B cell (primary cell): ENCODE results near the gene CDH13. TPM values are rescaled to one million over a fixed set of nuclear protein-coding genes. Genes with fewer than 3 reads are reported as not detected.

ENCODE experiments used
- ATAC-seq: fragments of 200-7000 bp; cut with Tn5 transposase; one replicate; pipeline ENCODE4 v1.10.0; 2021; ENCODE audit warnings: low read depth, mild to moderate bottlenecking, moderate number of reproducible peaks, moderate library complexity
- CTCF ChIA-PET: fragments of 350-600 bp; sonication (Branson Sonifier 250); formaldehyde crosslinking; loops from one replicate; lab custom pipeline; 2021; ENCODE audit warnings: antibody characterized with exemption, inconsistent platforms; lab: Charles Lee
- POLR2A ChIA-PET: fragments of 350-600 bp; sonication (Branson Sonifier 250); formaldehyde crosslinking; loops from one replicate; lab custom pipeline; 2021; ENCODE audit warnings: antibody characterized with exemption; lab: Charles Lee
- DNase-seq: peaks from one replicate; pipeline ENCODE4 v3.0.0; 2013
- H2AFZ ChIP-seq: 2 replicates; pipeline ENCODE4 v1.6.1; 2012; ENCODE audit warnings: mild to moderate bottlenecking, low read depth, low read length; ENCODE audit not compliant: insufficient read depth, poor library complexity, severe bottlenecking
- H3K27ac ChIP-seq, 2 donors: 1 replicate in 1 of 2; 2 replicates in 1 of 2; pipeline ENCODE4 v1.5.1; 2012 to 2013; ENCODE audit warnings: low read length in 2 of 2, mild to moderate bottlenecking in 2 of 2, moderate library complexity in 1 of 2
- H3K27me3 ChIP-seq, 4 experiments: fragments of 200-600 bp in 1 of 4; sonication (generic) in 1 of 4; replicated peaks in 1 of 4; 1 replicate in 2 of 4; 2 replicates in 2 of 4; pipeline versions ENCODE4 v1.6.1 to v1.7.0; 2013 to 2016; ENCODE audit warnings: low read length in 3 of 4, mild to moderate bottlenecking in 2 of 4, mixed read lengths in 1 of 4, moderate library complexity in 1 of 4; ENCODE audit not compliant: insufficient read depth in 4 of 4, control insufficient read depth in 3 of 4; ENCODE audit errors: control extremely low read depth in 1 of 4
- H3K36me3 ChIP-seq, 2 experiments: replicated peaks in 1 of 2; 1 replicate in 1 of 2; 2 replicates in 1 of 2; pipeline versions ENCODE4 v1.6.1 to v1.7.1; 2013; ENCODE audit warnings: low read length in 1 of 2; ENCODE audit not compliant: insufficient read depth in 2 of 2, control insufficient read depth in 1 of 2; ENCODE audit errors: control extremely low read depth in 1 of 2, extremely low read depth in 1 of 2
- H3K4me1 ChIP-seq, 2 donors: fragments of 200-600 bp in 1 of 2; sonication (generic) in 1 of 2; 1 replicate in 1 of 2; 2 replicates in 1 of 2; pipeline versions ENCODE4 v1.5.1 to v1.6.1; 2013 to 2017; ENCODE audit warnings: low read length in 2 of 2; ENCODE audit not compliant: control insufficient read depth in 2 of 2, insufficient read depth in 2 of 2
- H3K4me2 ChIP-seq: replicated peaks from 2 replicates; pipeline ENCODE3; 2012; ENCODE audit warnings: mild to moderate bottlenecking, low read depth, low read length; ENCODE audit not compliant: poor library complexity, severe bottlenecking
- H3K4me3 ChIP-seq, 5 experiments: fragments of 200-600 bp in 1 of 5; sonication (generic) in 1 of 5; 1 replicate in 3 of 5; 2 replicates in 2 of 5; pipeline versions ENCODE4 v1.5.1 to v1.7.0; 2011 to 2016; ENCODE audit warnings: low read length in 4 of 5, mild to moderate bottlenecking in 4 of 5, low read depth in 2 of 5, control low read depth in 1 of 5, moderate library complexity in 1 of 5; ENCODE audit not compliant: insufficient read depth in 1 of 5; ENCODE audit errors: control extremely low read depth in 1 of 5, extremely low read depth in 1 of 5
- H3K79me2 ChIP-seq: fragments of 200-600 bp; sonication (generic); one replicate; pipeline ENCODE4 v1.6.0; 2016; ENCODE audit warnings: low read length; ENCODE audit not compliant: control insufficient read depth, insufficient read depth
- H3K9ac ChIP-seq: fragments of 200-600 bp; sonication (generic); 2 replicates; pipeline ENCODE4 v1.6.1; 2017; ENCODE audit warnings: mild to moderate bottlenecking, low read length, moderate library complexity
- H3K9me3 ChIP-seq, 3 donors: one replicate each; pipeline versions ENCODE4 v1.6.1 to v1.7.1; 2013; ENCODE audit warnings: low read length in 2 of 3; ENCODE audit not compliant: control insufficient read depth in 2 of 3, insufficient read depth in 1 of 3; ENCODE audit errors: control extremely low read depth in 1 of 3
- H4K20me1 ChIP-seq: 2 replicates; pipeline ENCODE4 v1.6.0; 2012; ENCODE audit warnings: mild to moderate bottlenecking, low read length; ENCODE audit not compliant: insufficient read depth, control insufficient read depth, poor library complexity, severe bottlenecking
- H3K27ac Mint-ChIP-seq: one replicate; pipeline ENCODE4 v1.8.0; 2021; ENCODE audit warnings: mixed read lengths
- H3K27me3 Mint-ChIP-seq: one replicate; pipeline ENCODE4 v1.8.0; 2021; ENCODE audit warnings: mixed read lengths
- H3K4me1 Mint-ChIP-seq: one replicate; pipeline ENCODE4 v1.8.0; 2021; ENCODE audit warnings: mixed read lengths
- H3K4me3 Mint-ChIP-seq: one replicate; pipeline ENCODE4 v1.8.0; 2021; ENCODE audit warnings: mixed read lengths
- H3K9me3 Mint-ChIP-seq: one replicate; pipeline ENCODE4 v1.8.0; 2022; ENCODE audit warnings: mixed read lengths; ENCODE audit not compliant: insufficient read depth
- EZH2 ChIP-seq: IDR thresholded peaks from 2 replicates; pipeline ENCODE4 v1.6.1; 2012; ENCODE audit warnings: borderline replicate concordance, low read depth, mild to moderate bottlenecking, moderate library complexity, low read length; ENCODE audit not compliant: insufficient read depth, poor library complexity, severe bottlenecking
- WGBS: methylation state at CpG from one replicate; pipeline ENCODE4 v1.1.5; 2013; ENCODE audit warnings: missing lambda C conversion rate; ENCODE audit not compliant: insufficient coverage; 5-methylcytosine and 5-hydroxymethylcytosine counted together
- intact Hi-C: fragments of 100-400 bp; cut with micrococcal nuclease; formaldehyde crosslinking; loops from one replicate; pipeline ENCODE4 v1.10.0; 2022
- polyA plus RNA-seq: library from polyadenylated mRNA; depleted of rRNA; stranded (reverse); fragments of >200 nt; gene quantifications from 2 replicates; pipeline ENCODE4 v1.2.3, GENCODE V29; 2012
- total RNA-seq, 2 donors: library from RNA; stranded (reverse); fragments of 120-200 nt in 1 of 2; gene quantifications; 1 replicate in 1 of 2; 2 replicates in 1 of 2; pipeline versions ENCODE4 v1.2.3 to v1.2.4, GENCODE V29; 2013 to 2022
- TF ChIP-seq, protein P1 (sequence below): fragments of 200-600 bp; IDR thresholded peaks from one replicate; pipeline ENCODE4 v1.8.0; 2022; ENCODE audit warnings: antibody characterized with exemption, mild to moderate bottlenecking

CDH13 gene
- total and polyA plus RNA-seq, 2 donors (not counting 1 experiment from before 2014, with no cell fraction given): not detected

DNA sequence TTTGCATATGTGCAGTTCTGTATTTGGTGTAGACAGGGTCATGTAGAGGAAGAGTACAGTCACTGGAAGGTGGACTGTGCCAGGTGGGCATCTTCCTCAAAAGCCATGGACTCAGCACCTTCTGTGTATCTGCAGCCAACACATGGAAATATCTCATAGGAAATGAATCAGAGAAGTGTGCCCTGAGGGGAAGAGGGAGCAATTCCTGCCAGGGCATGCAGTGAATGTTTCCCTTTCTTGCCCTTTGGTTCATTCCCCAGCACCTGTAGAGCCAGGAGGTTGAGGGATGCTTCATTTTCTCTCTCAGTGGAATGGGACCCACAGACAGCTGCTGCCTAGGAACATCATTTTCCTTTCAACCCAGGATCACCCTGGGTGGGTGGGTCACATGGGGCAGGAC lies 1034.9 kb downstream of the CDH13 start:
- ChIA-PET CTCF (no interaction called here), POLR2A (no interaction called here)
- ATAC-seq (no peak), DNase-seq (no peak)
- H3K4me3 ChIP-seq: no peak overlapping the region
- intact Hi-C loops: no loop called here
- no peak overlapping the region for H3K27ac ChIP-seq
- no peaks in the 10 kb centered on the region for H3K36me3 ChIP-seq
- H4K20me1 ChIP-seq: no peaks in the 10 kb centered on the region
- no peaks in the 10 kb centered on the region for H3K27me3 ChIP-seq
- Mint-ChIP-seq H3K4me3 (no peak overlapping the region), H3K9me3 (no peaks in the 10 kb centered on the region), H3K4me1 (no peaks in the 10 kb centered on the region), H3K27ac (no peak overlapping the region), H3K27me3 (no peaks in the 10 kb centered on the region)
- H3K9ac ChIP-seq: no peak overlapping the region
- H3K9me3 ChIP-seq: peaks cover 0 to 3% (median 2%) of the 10 kb centered on the region in 3 donors
- no peaks in the 10 kb centered on the region for H3K4me1 ChIP-seq
- no peak overlapping the region for H2AFZ ChIP-seq
- no peak for TF ChIP-seq EZH2
- TF ChIP-seq, protein P1, sequence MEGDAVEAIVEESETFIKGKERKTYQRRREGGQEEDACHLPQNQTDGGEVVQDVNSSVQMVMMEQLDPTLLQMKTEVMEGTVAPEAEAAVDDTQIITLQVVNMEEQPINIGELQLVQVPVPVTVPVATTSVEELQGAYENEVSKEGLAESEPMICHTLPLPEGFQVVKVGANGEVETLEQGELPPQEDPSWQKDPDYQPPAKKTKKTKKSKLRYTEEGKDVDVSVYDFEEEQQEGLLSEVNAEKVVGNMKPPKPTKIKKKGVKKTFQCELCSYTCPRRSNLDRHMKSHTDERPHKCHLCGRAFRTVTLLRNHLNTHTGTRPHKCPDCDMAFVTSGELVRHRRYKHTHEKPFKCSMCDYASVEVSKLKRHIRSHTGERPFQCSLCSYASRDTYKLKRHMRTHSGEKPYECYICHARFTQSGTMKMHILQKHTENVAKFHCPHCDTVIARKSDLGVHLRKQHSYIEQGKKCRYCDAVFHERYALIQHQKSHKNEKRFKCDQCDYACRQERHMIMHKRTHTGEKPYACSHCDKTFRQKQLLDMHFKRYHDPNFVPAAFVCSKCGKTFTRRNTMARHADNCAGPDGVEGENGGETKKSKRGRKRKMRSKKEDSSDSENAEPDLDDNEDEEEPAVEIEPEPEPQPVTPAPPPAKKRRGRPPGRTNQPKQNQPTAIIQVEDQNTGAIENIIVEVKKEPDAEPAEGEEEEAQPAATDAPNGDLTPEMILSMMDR: no peak
- no peaks in the 10 kb centered on the region for H3K79me2 ChIP-seq
- H3K4me2 ChIP-seq: no peak overlapping the region

DNA sequence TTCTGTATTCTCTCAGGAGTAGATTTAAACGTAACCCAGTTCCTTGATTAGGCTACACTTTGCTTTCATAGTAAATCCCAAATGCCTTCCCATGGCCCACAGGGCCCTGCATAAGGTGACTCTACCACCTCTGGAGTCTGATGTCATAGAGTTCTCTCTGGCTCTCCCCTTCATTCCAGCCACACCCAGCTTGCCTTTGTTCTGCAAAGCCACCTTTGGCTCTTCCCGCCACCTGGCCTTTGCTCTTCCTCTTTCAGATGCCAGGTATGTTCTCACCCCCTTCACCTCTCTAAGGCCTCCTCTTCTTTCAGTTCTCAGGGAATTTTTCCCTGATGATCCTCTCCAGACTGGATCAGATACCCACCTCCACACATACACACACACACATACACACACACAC lies 1039.7 kb downstream of the CDH13 start:
- Histone ChIP-seq H3K9ac (no peak overlapping the region), H3K79me2 (no peaks in the 10 kb centered on the region), H3K4me1 (no peaks in the 10 kb centered on the region), H3K9me3 (peaks cover 0 to 3% (median 2%) of the 10 kb centered on the region in 3 donors), H3K4me3 (no peak overlapping the region), H2AFZ (no peak overlapping the region), H4K20me1 (no peaks in the 10 kb centered on the region), H3K27me3 (peaks cover 0 to 5% (median 0%) of the 10 kb centered on the region in 4 experiments), H3K36me3 (no peaks in the 10 kb centered on the region), H3K4me2 (no peak overlapping the region), H3K27ac (no peak overlapping the region)
- DNase-seq (no peak), ATAC-seq (no peak)
- intact Hi-C loops: no loop called here
- Mint-ChIP-seq H3K4me1 (no peaks in the 10 kb centered on the region), H3K27me3 (peaks cover 9% of the 10 kb centered on the region), H3K4me3 (no peak overlapping the region), H3K9me3 (no peaks in the 10 kb centered on the region), H3K27ac (no peak overlapping the region)
- 89% methylated on average over 2 of the region's 2 CpGs for WGBS
- ChIA-PET POLR2A (no interaction called here), CTCF (no interaction called here)
- TF ChIP-seq, protein P1: no peak
- no peak for TF ChIP-seq EZH2
